Adrenal gland (tissue), 12 donors: ENCODE measurements around the gene SNRPF. TPM values are rescaled to one million over a fixed set of nuclear protein-coding genes. Genes with fewer than 3 reads are reported as not detected.

Experiments used
- DNase-seq, 7 donors: peaks; one replicate each; pipeline ENCODE4 v3.0.0-alpha.2; 2019 to 2020
- H3K27ac ChIP-seq, 5 donors: fragments of 200-600 bp; sonication (generic) in 4 of 5; 1 replicate in 3 of 5; 2 replicates in 2 of 5; pipeline versions ENCODE4 v1.5.1 to v1.8.0; 2016 to 2020; ENCODE audit warnings: mild to moderate bottlenecking in 1 of 5
- H3K27me3 ChIP-seq: fragments of 200-600 bp; 2 replicates; pipeline ENCODE4 v1.8.0; 2021
- H3K36me3 ChIP-seq, 2 donors: fragments of 200-600 bp; replicated peaks in 1 of 2; 1 replicate in 1 of 2; 2 replicates in 1 of 2; pipeline versions ENCODE4 v1.5.1 to v1.8.0; 2018 to 2022
- H3K4me1 ChIP-seq, 2 donors: fragments of 200-600 bp; replicated peaks in 1 of 2; 1 replicate in 1 of 2; 2 replicates in 1 of 2; pipeline versions ENCODE4 v1.5.1 to v1.8.0; 2018 to 2021
- H3K4me3 ChIP-seq, 4 donors: fragments of 200-600 bp; sonication (generic) in 3 of 4; one replicate each; pipeline ENCODE4 v1.5.1; 2016 to 2018
- H3K9me3 ChIP-seq, 3 donors: fragments of 200-600 bp; sonication (generic) in 1 of 3; replicated peaks in 1 of 3; 1 replicate in 2 of 3; 2 replicates in 1 of 3; pipeline versions ENCODE4 v1.5.1 to v1.8.0; 2016 to 2021
- CTCF ChIP-seq, 6 experiments: fragments of 450-650 bp in 4 of 6; fragments of 200-600 bp in 2 of 6; sonication (generic) in 1 of 6; IDR thresholded peaks; 1 replicate in 5 of 6; 2 replicates in 1 of 6; pipeline versions ENCODE4 v1.5.1 to v1.8.0; 2016 to 2021; ENCODE audit warnings: antibody characterized with exemption in 6 of 6, mild to moderate bottlenecking in 2 of 6, moderate library complexity in 1 of 6
- POLR2A ChIP-seq, 2 donors: fragments of 450-650 bp; IDR thresholded peaks; one replicate each; pipeline ENCODE4 v1.6.1; 2017; ENCODE audit warnings: antibody characterized with exemption in 2 of 2, mild to moderate bottlenecking in 2 of 2, moderate library complexity in 1 of 2
- WGBS, 4 donors: extraction: QIAGEN DNeasy Blood & Tissue Kit in 2 of 4; methylation state at CpG; one replicate each; pipeline versions ENCODE4 v1.1.5 to v1.1.7; 2013 to 2017; 5-methylcytosine and 5-hydroxymethylcytosine counted together
- intact Hi-C, 2 donors: fragments of 100-400 bp; cut with DNase I; formaldehyde crosslinking; loops; one replicate each; pipeline versions ENCODE4 v1.14.1 to v1.15.0; 2022 to 2023
- polyA plus RNA-seq, 3 donors: library from polyadenylated mRNA; stranded (reverse); fragments of 200-250 nt in 2 of 3; fragments of 350-450 nt in 1 of 3; fragmentation: Illumina TruSeq in 1 of 3; extraction: RNeasy Lipid Tissue Mini Kit (QIAGEN cat#74804) in 1 of 3; gene quantifications; one replicate each; pipeline ENCODE4 v1.2.3, GENCODE V29; 2013 to 2014
- total RNA-seq, 9 donors: library from RNA; depleted of rRNA in 4 of 9; stranded (reverse); fragments of >200 nt in 4 of 9; fragments of 120-200 nt in 1 of 9; fragmentation: NEBNext Ultra II Directional in 1 of 9; extraction: Animal tissue kit (Norgen Biotek cat#: 25700) in 1 of 9; gene quantifications; one replicate each; pipeline versions ENCODE4 v1.1.0 to v1.2.4, GENCODE V29; 2013 to 2023
- donor health status: healthy with polysubstance abuse.
- donor health status: Bipolar disorder and iron deficiency.
- donor health status: DM: yes; HTN: yes; CAD: no.
- donor health status: DM: no; HTN: no; CAD: no.
- donor health status: DM: no; HTN: no; CAD: no.
- donor health status: DM: yes; HTN: yes; CAD: no.

The SNRPF gene
- total and polyA plus RNA-seq, 12 donors, result 3.4 to 64.3 (median 16.4) TPM

GRCh38 chr12:95898081-95898480 lies 39.3 kb downstream of the SNRPF start:
- 62 to 65% (median 63%) methylated on average over 4 of the region's 4 CpGs for WGBS, 4 donors
- no peak overlapping the region for H3K4me3 ChIP-seq

GRCh38 chr12:95908573-95908972 lies 49.8 kb downstream of the SNRPF start:
- Histone ChIP-seq H3K27ac (no peak overlapping the region), H3K4me3 (no peak overlapping the region), H3K4me1 (no peaks in the 10 kb centered on the region), H3K27me3 (peaks cover 5% of the 10 kb centered on the region), H3K36me3 (no peaks in the 10 kb centered on the region), H3K9me3 (no peaks in the 10 kb centered on the region)
- DNase-seq, result no peak
- intact Hi-C loops, result no loop called here
- no peak for TF ChIP-seq POLR2A (IDR thresholded peaks at IDR 0.05)
- no peak for TF ChIP-seq CTCF (IDR thresholded peaks at IDR 0.05)

More at GRCh38 chr12:95898081-95898480, 39.3 kb downstream of the SNRPF start:
- no peak for DNase-seq
- Histone ChIP-seq H3K4me1 (no peaks in the 10 kb centered on the region), H3K27ac (no peak overlapping the region), H3K36me3 (no peaks in the 10 kb centered on the region), H3K9me3 (no peaks in the 10 kb centered on the region), H3K27me3 (no peaks in the 10 kb centered on the region)
- no peak for TF ChIP-seq POLR2A (IDR thresholded peaks at IDR 0.05)
- TF ChIP-seq CTCF (IDR thresholded peaks at IDR 0.05), result no peak
- intact Hi-C loops, result no loop called here

GRCh38 chr12:95909871-95910270 lies 51.1 kb downstream of the SNRPF start:
- intact Hi-C loops, result loop anchor here in 1 of 2 donors (10.0 kb wide), 1 partner anchor 605 kb away; no protein-coding TSS in a partner anchor
- Histone ChIP-seq H3K27me3 (no peaks in the 10 kb centered on the region), H3K27ac (no peak overlapping the region), H3K4me3 (no peak overlapping the region), H3K36me3 (no peaks in the 10 kb centered on the region), H3K9me3 (no peaks in the 10 kb centered on the region), H3K4me1 (no peaks in the 10 kb centered on the region)
- TF ChIP-seq CTCF (IDR thresholded peaks at IDR 0.05) (no peak), POLR2A (IDR thresholded peaks at IDR 0.05) (no peak)
- no peak for DNase-seq
- WGBS, 4 donors, result 92 to 95% (median 93%) methylated on average over 3 of the region's 3 CpGs

Other genes with a start within 250 kb of the SNRPF start
- gene NTN4, start 68.2 kb upstream of the SNRPF start, total RNA-seq, result 10 to 100 TPM; 10.4 to 62.5 (median 43.8) TPM
- gene NTN4, start 68.2 kb upstream of the SNRPF start, polyA plus RNA-seq, result 10 to 100 TPM; 10.1 to 17.2 (median 15.6) TPM
- gene CCDC38, start 83.7 kb downstream of the SNRPF start, total RNA-seq, result 1 to 10 TPM in 1 of 9 donors, under 1 TPM in 6, not detected in 2; 0.12 to 3.3 (median 0.80) TPM
- gene CCDC38, start 83.7 kb downstream of the SNRPF start, polyA plus RNA-seq, result under 1 TPM; 0.44 to 0.92 (median 0.72) TPM
- 100 to 1,000 TPM in 1 of 9 donors, 10 to 100 TPM in 6, 1 to 10 TPM in 2; 4.6 to 120 (median 16.1) TPM for gene AMDHD1, start 84.4 kb downstream of the SNRPF start, total RNA-seq
- gene AMDHD1, start 84.4 kb downstream of the SNRPF start, polyA plus RNA-seq, result 10 to 100 TPM; 10.5 to 87.4 (median 14.4) TPM
- under 1 TPM in 5 of 9 donors, not detected in 4; 0.14 to 0.40 (median 0.26) TPM for gene HAL, start 137.4 kb downstream of the SNRPF start, total RNA-seq
- under 1 TPM; 0.13 to 0.24 (median 0.16) TPM for gene HAL, start 137.4 kb downstream of the SNRPF start, polyA plus RNA-seq
- gene LTA4H, start 176.6 kb downstream of the SNRPF start, total RNA-seq, result 100 to 1,000 TPM in 5 of 9 donors, 10 to 100 TPM in 4; 73.0 to 164 (median 102) TPM
- 10 to 100 TPM; 61.8 to 89.8 (median 81.0) TPM for gene LTA4H, start 176.6 kb downstream of the SNRPF start, polyA plus RNA-seq